ENCODE data around the gene AMOTL2. TPM values are rescaled to one million over a fixed set of nuclear protein-coding genes. Genes with fewer than 3 reads are reported as not detected.

Gene AMOTL2
- total and polyA plus RNA-seq, 4 donors = 4.2 to 16.7 (median 9.4) TPM

DNA sequence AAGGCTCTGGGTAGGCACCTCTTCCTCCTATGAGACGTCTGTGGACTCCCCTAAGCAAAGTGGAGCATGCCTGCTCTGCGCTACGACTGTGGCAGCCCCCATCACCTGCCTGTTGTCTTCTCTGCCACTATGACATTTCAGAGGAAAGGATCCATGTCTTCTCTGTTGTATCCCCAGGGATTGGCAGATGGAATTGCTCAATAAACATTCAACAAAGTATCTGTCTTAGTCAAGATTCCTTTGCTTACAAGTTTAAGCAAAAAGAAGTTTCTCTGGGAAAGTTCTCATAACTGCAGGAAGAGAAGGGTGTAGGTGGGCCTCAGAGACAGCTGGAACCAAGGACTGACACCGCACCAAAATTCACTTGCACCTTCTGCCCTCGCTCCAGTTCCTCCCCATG, 34.3 kb downstream of the AMOTL2 start:
- Histone ChIP-seq H3K9ac (ENCODE audit: low read depth in 1 of 2, low read length in 2 of 2) (no peak overlapping the region), H3K27me3 (ENCODE audit: control insufficient read depth in 4 of 4, insufficient read depth in 4 of 4, low read length in 3 of 4) (no peaks in the 10 kb centered on the region), H3K36me3 (ENCODE audit: control insufficient read depth in 4 of 4, insufficient read depth in 3 of 4, low read depth in 1 of 4, low read length in 3 of 4) (peaks cover 0 to 7% (median 0%) of the 10 kb centered on the region in 4 donors), H3K4me3 (ENCODE audit: low read depth in 1 of 3, low read length in 3 of 3) (no peak overlapping the region), H3K4me1 (ENCODE audit: control insufficient read depth in 4 of 4, insufficient read depth in 4 of 4, low read length in 3 of 4) (no peaks in the 10 kb centered on the region), H3K27ac (ENCODE audit: low read depth in 1 of 2, low read length in 2 of 2) (no peak overlapping the region), H3K9me3 (ENCODE audit: control insufficient read depth in 4 of 4, low read length in 3 of 4) (no peaks in the 10 kb centered on the region)
- DNase-seq (ENCODE audit: low spot score) = no peak
- TF ChIP-seq HNF4A (conservative IDR thresholded peaks at IDR 0.05) (no peak), SP1 (IDR thresholded peaks at IDR 0.05) (no peak), MAX (IDR thresholded peaks at IDR 0.05) (no peak), TAF1 (conservative IDR thresholded peaks at IDR 0.05) (no peak), YY1 (IDR thresholded peaks at IDR 0.05) (no peak), JUND (IDR thresholded peaks at IDR 0.05) (no peak)
- TF ChIP-seq, protein P1, sequence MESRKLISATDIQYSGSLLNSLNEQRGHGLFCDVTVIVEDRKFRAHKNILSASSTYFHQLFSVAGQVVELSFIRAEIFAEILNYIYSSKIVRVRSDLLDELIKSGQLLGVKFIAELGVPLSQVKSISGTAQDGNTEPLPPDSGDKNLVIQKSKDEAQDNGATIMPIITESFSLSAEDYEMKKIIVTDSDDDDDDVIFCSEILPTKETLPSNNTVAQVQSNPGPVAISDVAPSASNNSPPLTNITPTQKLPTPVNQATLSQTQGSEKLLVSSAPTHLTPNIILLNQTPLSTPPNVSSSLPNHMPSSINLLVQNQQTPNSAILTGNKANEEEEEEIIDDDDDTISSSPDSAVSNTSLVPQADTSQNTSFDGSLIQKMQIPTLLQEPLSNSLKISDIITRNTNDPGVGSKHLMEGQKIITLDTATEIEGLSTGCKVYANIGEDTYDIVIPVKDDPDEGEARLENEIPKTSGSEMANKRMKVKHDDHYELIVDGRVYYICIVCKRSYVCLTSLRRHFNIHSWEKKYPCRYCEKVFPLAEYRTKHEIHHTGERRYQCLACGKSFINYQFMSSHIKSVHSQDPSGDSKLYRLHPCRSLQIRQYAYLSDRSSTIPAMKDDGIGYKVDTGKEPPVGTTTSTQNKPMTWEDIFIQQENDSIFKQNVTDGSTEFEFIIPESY (IDR thresholded peaks at IDR 0.05) = no peak
- 94% methylated on average over 5 of the region's 5 CpGs for WGBS

- Histone ChIP-seq H3K27ac (ENCODE audit: low read depth in 1 of 2, low read length in 2 of 2) (no peak overlapping the region), H3K36me3 (ENCODE audit: control insufficient read depth in 4 of 4, insufficient read depth in 3 of 4, low read depth in 1 of 4, low read length in 3 of 4) (peaks cover 0 to 7% (median 0%) of the 10 kb centered on the region in 4 donors), H3K4me3 (ENCODE audit: low read depth in 1 of 3, low read length in 3 of 3) (no peak overlapping the region), H3K4me1 (ENCODE audit: control insufficient read depth in 4 of 4, insufficient read depth in 4 of 4, low read length in 3 of 4) (no peaks in the 10 kb centered on the region), H3K27me3 (ENCODE audit: control insufficient read depth in 4 of 4, insufficient read depth in 4 of 4, low read length in 3 of 4) (no peaks in the 10 kb centered on the region), H3K9ac (ENCODE audit: low read depth in 1 of 2, low read length in 2 of 2) (no peak overlapping the region), H3K9me3 (ENCODE audit: control insufficient read depth in 4 of 4, low read length in 3 of 4) (no peaks in the 10 kb centered on the region)
- WGBS = 94% methylated on average over 9 of the region's 9 CpGs
- DNase-seq (ENCODE audit: low spot score) = no peak
- TF ChIP-seq FOXA1 (IDR thresholded peaks at IDR 0.05) (no peak), FOXA2 (IDR thresholded peaks at IDR 0.05) (no peak), MAX (IDR thresholded peaks at IDR 0.05) (no peak), ATF3 (IDR thresholded peaks at IDR 0.05) (no peak), HNF4G (IDR thresholded peaks at IDR 0.05) (no peak)
- TF ChIP-seq, protein P1 (IDR thresholded peaks at IDR 0.05) = no peak
Observed at GRCh38 chr3:134339331-134339730, 34.9 kb downstream of the AMOTL2 start.

DNA sequence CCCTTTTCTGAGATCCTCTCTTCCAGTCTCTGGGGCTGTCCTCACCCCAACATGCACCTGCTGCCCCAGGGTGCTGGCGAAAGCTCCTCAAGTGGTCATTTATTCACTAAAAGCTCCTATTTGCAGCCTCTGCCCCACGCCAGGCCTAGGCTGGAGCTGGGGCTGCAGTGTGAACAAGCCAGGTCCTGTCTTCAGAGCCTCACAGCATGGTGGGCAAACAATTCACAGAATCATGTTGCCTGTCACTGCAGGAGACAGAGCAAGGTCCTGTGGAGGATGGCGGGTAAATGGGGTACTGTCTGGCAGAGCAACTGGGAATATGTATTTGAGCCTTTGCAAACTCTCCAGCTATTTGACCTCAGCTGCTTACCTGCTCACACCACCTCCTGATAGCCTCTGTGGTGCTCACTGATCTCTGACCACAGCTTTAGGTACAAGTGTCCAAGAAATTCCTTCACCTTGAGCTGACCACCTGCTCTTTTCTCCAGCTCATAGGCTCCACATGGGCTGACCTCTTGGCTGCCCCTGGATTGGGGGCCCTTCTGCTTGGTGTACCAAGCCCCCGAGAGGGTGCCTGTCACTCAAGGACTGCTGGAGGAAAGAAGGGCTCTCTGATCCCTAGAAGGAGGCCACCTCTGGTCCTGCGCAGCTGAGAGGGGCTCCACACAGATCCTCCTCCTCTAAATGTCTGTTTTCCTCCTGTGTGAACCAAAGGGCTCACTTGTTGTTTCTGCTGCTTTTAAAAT, 35.6 kb downstream of the AMOTL2 start:
- no peaks in the 10 kb centered on the region for H3K27me3 ChIP-seq (ENCODE audit: control insufficient read depth in 4 of 4, insufficient read depth in 4 of 4, low read length in 3 of 4)
- no peak for DNase-seq (ENCODE audit: low spot score)
- H3K9me3 ChIP-seq (ENCODE audit: control insufficient read depth in 4 of 4, low read length in 3 of 4) = no peaks in the 10 kb centered on the region
- 95% methylated on average over 5 of the region's 5 CpGs for WGBS
- H3K9ac ChIP-seq (ENCODE audit: low read depth in 1 of 2, low read length in 2 of 2) = no peak overlapping the region
- H3K4me1 ChIP-seq (ENCODE audit: control insufficient read depth in 4 of 4, insufficient read depth in 4 of 4, low read length in 3 of 4) = no peaks in the 10 kb centered on the region
- H3K27ac ChIP-seq (ENCODE audit: low read depth in 1 of 2, low read length in 2 of 2) = no peak overlapping the region
- H3K36me3 ChIP-seq (ENCODE audit: control insufficient read depth in 4 of 4, insufficient read depth in 3 of 4, low read depth in 1 of 4, low read length in 3 of 4) = peaks cover 0 to 7% (median 0%) of the 10 kb centered on the region in 4 donors
- H3K4me3 ChIP-seq (ENCODE audit: low read depth in 1 of 3, low read length in 3 of 3) = no peak overlapping the region
- TF ChIP-seq HNF4A (conservative IDR thresholded peaks at IDR 0.05) (no peak), FOXA1 (IDR thresholded peaks at IDR 0.05) (no peak), SP1 (IDR thresholded peaks at IDR 0.05) (no peak), YY1 (IDR thresholded peaks at IDR 0.05) (no peak), GABPA (IDR thresholded peaks at IDR 0.05 in 1 of 2, conservative IDR thresholded peaks at IDR 0.05 in 1 of 2) (no peak), NR2F2 (IDR thresholded peaks at IDR 0.05) (no peak), JUND (IDR thresholded peaks at IDR 0.05) (no peak), EGR1 (IDR thresholded peaks at IDR 0.05; ENCODE audit: low read depth in 2 of 2) (no peak), FOXA2 (IDR thresholded peaks at IDR 0.05) (no peak)
- TF ChIP-seq, protein P2, sequence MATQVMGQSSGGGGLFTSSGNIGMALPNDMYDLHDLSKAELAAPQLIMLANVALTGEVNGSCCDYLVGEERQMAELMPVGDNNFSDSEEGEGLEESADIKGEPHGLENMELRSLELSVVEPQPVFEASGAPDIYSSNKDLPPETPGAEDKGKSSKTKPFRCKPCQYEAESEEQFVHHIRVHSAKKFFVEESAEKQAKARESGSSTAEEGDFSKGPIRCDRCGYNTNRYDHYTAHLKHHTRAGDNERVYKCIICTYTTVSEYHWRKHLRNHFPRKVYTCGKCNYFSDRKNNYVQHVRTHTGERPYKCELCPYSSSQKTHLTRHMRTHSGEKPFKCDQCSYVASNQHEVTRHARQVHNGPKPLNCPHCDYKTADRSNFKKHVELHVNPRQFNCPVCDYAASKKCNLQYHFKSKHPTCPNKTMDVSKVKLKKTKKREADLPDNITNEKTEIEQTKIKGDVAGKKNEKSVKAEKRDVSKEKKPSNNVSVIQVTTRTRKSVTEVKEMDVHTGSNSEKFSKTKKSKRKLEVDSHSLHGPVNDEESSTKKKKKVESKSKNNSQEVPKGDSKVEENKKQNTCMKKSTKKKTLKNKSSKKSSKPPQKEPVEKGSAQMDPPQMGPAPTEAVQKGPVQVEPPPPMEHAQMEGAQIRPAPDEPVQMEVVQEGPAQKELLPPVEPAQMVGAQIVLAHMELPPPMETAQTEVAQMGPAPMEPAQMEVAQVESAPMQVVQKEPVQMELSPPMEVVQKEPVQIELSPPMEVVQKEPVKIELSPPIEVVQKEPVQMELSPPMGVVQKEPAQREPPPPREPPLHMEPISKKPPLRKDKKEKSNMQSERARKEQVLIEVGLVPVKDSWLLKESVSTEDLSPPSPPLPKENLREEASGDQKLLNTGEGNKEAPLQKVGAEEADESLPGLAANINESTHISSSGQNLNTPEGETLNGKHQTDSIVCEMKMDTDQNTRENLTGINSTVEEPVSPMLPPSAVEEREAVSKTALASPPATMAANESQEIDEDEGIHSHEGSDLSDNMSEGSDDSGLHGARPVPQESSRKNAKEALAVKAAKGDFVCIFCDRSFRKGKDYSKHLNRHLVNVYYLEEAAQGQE (IDR thresholded peaks at IDR 0.05) = no peak
- TF ChIP-seq, protein P1 (IDR thresholded peaks at IDR 0.05) = no peak
